ENCODE data around the gene SLC4A8.

GRCh38 chr12:51504851-51505250 is 80.2 kb downstream of the SLC4A8 start:
- TF ChIP-seq CTCF (conservative IDR thresholded peaks at IDR 0.05; ENCODE audit: low read length) (no peak), EZH2phosphoT487 (IDR thresholded peaks at IDR 0.05; ENCODE audit: borderline replicate concordance, low read depth, low read length) (no peak)
